Caki2 (cell line): Measurements from ENCODE around the gene PKDCC. TPM values are rescaled to one million over a fixed set of nuclear protein-coding genes. Genes with fewer than 3 reads are reported as not detected.
"Not testable (repeated sequence)": the region's sequence is repeated elsewhere in the genome, so short reads cannot be mapped to it uniquely, and the experiment has no call there.

Experiments
- DNase-seq: peaks from one replicate; pipeline ENCODE4 v3.0.0-alpha.2; 2015; ENCODE audit warnings: low read depth
- in situ Hi-C: cut with HindIII; loops from 2 replicates; pipeline ENCODE4 v1.10.0; 2016; ENCODE audit warnings: low sequenced_read_pairs, low pct_unique_long_range_greater_than_20kb, mixed read lengths
- total RNA-seq: library from RNA; depleted of rRNA; stranded (reverse); fragments of >200 nt; shearing (Covaris generic); gene quantifications from 2 replicates; pipeline ENCODE4 v1.2.3, GENCODE V29; 2014; ENCODE audit warnings: low replicate concordance

The PKDCC gene
- total RNA-seq, 1 experiment from 2014 or later = 2.1 TPM

GRCh38 chr2:42074661-42075060 is 26.8 kb downstream of the PKDCC start:
- in situ Hi-C loops = loop anchor here (25.0 kb wide), 1 partner anchor 212 kb away; no protein-coding TSS in a partner anchor
- DNase-seq = no peak

GRCh38 chr2:42076357-42077225 is 28.8 kb downstream of the PKDCC start:
- in situ Hi-C loops = loop anchor here (25.0 kb wide), 1 partner anchor 214 kb away; no protein-coding TSS in a partner anchor
- no peak for DNase-seq

GRCh38 chr2:42077343-42077742 is 29.5 kb downstream of the PKDCC start:
- in situ Hi-C loops = loop anchor here (25.0 kb wide), 1 partner anchor 215 kb away; no protein-coding TSS in a partner anchor
- no peak for DNase-seq

- in situ Hi-C loops = loop anchor here (25.0 kb wide), 1 partner anchor 218 kb away; no protein-coding TSS in a partner anchor
- no peak for DNase-seq
These were observed 32.0 kb downstream of the PKDCC start for GRCh38 chr2:42079737-42080287.

- not testable (repeated sequence) for DNase-seq
- in situ Hi-C loops = loop anchor here (25.0 kb wide), 1 partner anchor 219 kb away; no protein-coding TSS in a partner anchor
These were observed 33.3 kb downstream of the PKDCC start for GRCh38 chr2:42081151-42081550.

- in situ Hi-C loops = loop anchor here (25.0 kb wide), 1 partner anchor 220 kb away; no protein-coding TSS in a partner anchor
- DNase-seq = no peak
These were observed 34.2 kb downstream of the PKDCC start for GRCh38 chr2:42082016-42082415.

GRCh38 chr2:42084231-42084671 is 36.4 kb downstream of the PKDCC start:
- in situ Hi-C loops = loop anchor here (25.0 kb wide), 1 partner anchor 222 kb away; no protein-coding TSS in a partner anchor
- DNase-seq = peak; percentile 15

GRCh38 chr2:42085070-42085469 is 37.2 kb downstream of the PKDCC start:
- not testable (repeated sequence) for DNase-seq
- in situ Hi-C loops = loop anchor here (25.0 kb wide), 1 partner anchor 223 kb away; no protein-coding TSS in a partner anchor

GRCh38 chr2:42085706-42086487 is 38.1 kb downstream of the PKDCC start:
- in situ Hi-C loops = loop anchor here (25.0 kb wide), 1 partner anchor 224 kb away; no protein-coding TSS in a partner anchor
- DNase-seq = no peak

- DNase-seq = peak; percentile 55
These were observed 38.7 kb downstream of the PKDCC start for GRCh38 chr2:42086500-42086953.

GRCh38 chr2:42087137-42087856 is 39.5 kb downstream of the PKDCC start:
- DNase-seq = no peak
- in situ Hi-C loops = loop anchor here (25.0 kb wide), 1 partner anchor 225 kb away; no protein-coding TSS in a partner anchor

More at GRCh38 chr2:42086500-42086953, 38.7 kb downstream of the PKDCC start:
- in situ Hi-C loops = loop anchor here (25.0 kb wide), 1 partner anchor 224 kb away; no protein-coding TSS in a partner anchor

GRCh38 chr2:42087857-42088195 is 40.0 kb downstream of the PKDCC start:
- peak; percentile 52 for DNase-seq
- in situ Hi-C loops = loop anchor here (25.0 kb wide), 1 partner anchor 226 kb away; no protein-coding TSS in a partner anchor

- DNase-seq = no peak
- in situ Hi-C loops = loop anchor here (25.0 kb wide), 1 partner anchor 227 kb away; no protein-coding TSS in a partner anchor
These were observed 41.6 kb downstream of the PKDCC start for GRCh38 chr2:42089340-42089925.

GRCh38 chr2:42090216-42090615 is 42.4 kb downstream of the PKDCC start:
- DNase-seq = no peak
- in situ Hi-C loops = loop anchor here (25.0 kb wide), 1 partner anchor 228 kb away; no protein-coding TSS in a partner anchor

- DNase-seq = no peak
- in situ Hi-C loops = loop anchor here (25.0 kb wide), 1 partner anchor 229 kb away; no protein-coding TSS in a partner anchor
These were observed 43.9 kb downstream of the PKDCC start for GRCh38 chr2:42091671-42092070.

GRCh38 chr2:42092084-42092996 is 44.5 kb downstream of the PKDCC start:
- no peak for DNase-seq
- in situ Hi-C loops = loop anchor here (25.0 kb wide), 1 partner anchor 230 kb away; no protein-coding TSS in a partner anchor
